Esophagus squamous epithelium (tissue), 5 donors: ENCODE data around the gene PKP3. TPM values are rescaled to one million over a fixed set of nuclear protein-coding genes. Genes with fewer than 3 reads are reported as not detected.

Experiments used
- DNase-seq: peaks from one replicate; lab custom pipeline; 2025; lab: John Stamatoyannopoulos, UW
- H3K27ac ChIP-seq, 4 donors: fragments of 200-600 bp; sonication (generic); one replicate each; pipeline ENCODE4 v1.5.1; 2016 to 2019; ENCODE audit warnings: mild to moderate bottlenecking in 1 of 4
- H3K27me3 ChIP-seq, 4 donors: fragments of 200-600 bp; sonication (generic); 1 replicate in 3 of 4; 2 replicates in 1 of 4; pipeline versions ENCODE4 v1.5.1 to v1.6.0; 2017 to 2021; ENCODE audit warnings: antibody characterized with exemption in 1 of 4
- H3K36me3 ChIP-seq, 3 donors: fragments of 200-600 bp; sonication (generic); one replicate each; pipeline ENCODE4 v1.5.1; 2016 to 2019
- H3K4me1 ChIP-seq, 3 donors: fragments of 200-600 bp; sonication (generic); one replicate each; pipeline ENCODE4 v1.5.1; 2017 to 2019
- H3K4me3 ChIP-seq, 4 donors: fragments of 200-600 bp; sonication (generic); 1 replicate in 3 of 4; 2 replicates in 1 of 4; pipeline ENCODE4 v1.5.1; 2016 to 2019; ENCODE audit warnings: mild to moderate bottlenecking in 2 of 4, moderate library complexity in 1 of 4
- H3K9me3 ChIP-seq, 3 donors: fragments of 200-600 bp; sonication (generic); one replicate each; pipeline ENCODE4 v1.5.1; 2016 to 2019
- POLR2A ChIP-seq, 4 donors: fragments of 450-650 bp; IDR thresholded peaks; one replicate each; pipeline ENCODE4 v1.6.1; 2017; ENCODE audit warnings: antibody characterized with exemption in 4 of 4, mild to moderate bottlenecking in 4 of 4, moderate library complexity in 3 of 4
- WGBS, 2 donors: methylation state at CpG; one replicate each; pipeline ENCODE4 v1.1.5; 2018; 5-methylcytosine and 5-hydroxymethylcytosine counted together
- intact Hi-C: fragments of 100-400 bp; cut with DNase I; formaldehyde crosslinking; loops from one replicate; pipeline ENCODE4 v1.15.0; 2022
- total RNA-seq, 4 donors: library from RNA; depleted of rRNA; stranded (reverse); fragments of >200 nt; gene quantifications; one replicate each; pipeline ENCODE4 v1.1.0, GENCODE V29; 2016
- TF ChIP-seq, protein P1 (sequence below), 6 experiments: fragments of 450-650 bp in 4 of 6; fragments of 200-600 bp in 2 of 6; sonication (generic) in 2 of 6; IDR thresholded peaks; one replicate each; pipeline ENCODE4 v1.5.1; 2016 to 2019; ENCODE audit warnings: antibody characterized with exemption in 6 of 6, mild to moderate bottlenecking in 4 of 6, moderate library complexity in 4 of 6
- donor health status: DM: yes; HTN: yes; CAD: no.

The PKP3 gene
- total RNA-seq, 4 donors from 2014 or later, result 314 to 1,016 (median 520) TPM

DNA sequence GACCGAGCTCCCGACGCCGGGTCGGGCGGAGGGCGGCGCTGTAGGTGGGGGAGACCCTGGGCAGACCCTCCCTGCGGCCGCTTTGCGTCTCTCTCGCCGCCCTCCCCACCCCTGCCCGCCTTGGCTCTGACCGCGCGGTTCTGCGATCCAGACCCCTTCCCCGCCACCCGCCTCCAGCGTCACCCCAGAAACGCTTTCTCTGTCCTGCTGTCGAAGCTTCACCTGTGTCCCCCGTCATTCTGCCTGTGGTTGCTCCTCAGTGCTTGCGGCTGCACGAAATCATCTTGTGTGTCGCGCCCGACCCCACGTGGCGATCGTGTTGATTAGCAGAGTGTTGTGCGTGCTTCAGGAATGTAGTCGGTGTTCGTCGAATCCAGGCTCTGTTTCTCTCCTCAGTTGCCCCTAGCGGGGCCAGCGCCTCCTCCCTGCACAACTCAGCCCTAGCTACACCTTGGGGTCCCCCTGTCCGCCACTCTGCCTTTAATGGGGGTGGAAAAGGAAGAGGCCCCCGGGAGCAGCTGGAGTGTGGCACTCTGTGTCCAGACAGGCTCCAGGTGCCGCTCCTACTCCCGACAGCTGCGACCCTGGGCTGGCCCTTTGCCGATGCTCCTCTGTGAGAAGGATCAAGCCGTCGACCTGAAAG lies 56.9 kb downstream of the PKP3 start:
- H3K27ac ChIP-seq, result peak overlapping the region; percentile 87 to 95 (median 92)
- no peaks in the 10 kb centered on the region for H3K27me3 ChIP-seq
- 0 to 19% methylated on average over 4 to 7 of the region's 46 CpGs for WGBS, 2 donors
- H3K4me1 ChIP-seq, result peaks cover 21 to 63% (median 26%) of the 10 kb centered on the region in 3 donors
- H3K9me3 ChIP-seq, result no peaks in the 10 kb centered on the region
- peak overlapping the region; percentile 66 to 100 (median 92) for H3K4me3 ChIP-seq
- H3K36me3 ChIP-seq, result peaks cover 0 to 31% (median 0%) of the 10 kb centered on the region in 3 donors
- DNase-seq, result peak; percentile 44
- no peak for TF ChIP-seq POLR2A (IDR thresholded peaks at IDR 0.05)
- TF ChIP-seq, protein P1, sequence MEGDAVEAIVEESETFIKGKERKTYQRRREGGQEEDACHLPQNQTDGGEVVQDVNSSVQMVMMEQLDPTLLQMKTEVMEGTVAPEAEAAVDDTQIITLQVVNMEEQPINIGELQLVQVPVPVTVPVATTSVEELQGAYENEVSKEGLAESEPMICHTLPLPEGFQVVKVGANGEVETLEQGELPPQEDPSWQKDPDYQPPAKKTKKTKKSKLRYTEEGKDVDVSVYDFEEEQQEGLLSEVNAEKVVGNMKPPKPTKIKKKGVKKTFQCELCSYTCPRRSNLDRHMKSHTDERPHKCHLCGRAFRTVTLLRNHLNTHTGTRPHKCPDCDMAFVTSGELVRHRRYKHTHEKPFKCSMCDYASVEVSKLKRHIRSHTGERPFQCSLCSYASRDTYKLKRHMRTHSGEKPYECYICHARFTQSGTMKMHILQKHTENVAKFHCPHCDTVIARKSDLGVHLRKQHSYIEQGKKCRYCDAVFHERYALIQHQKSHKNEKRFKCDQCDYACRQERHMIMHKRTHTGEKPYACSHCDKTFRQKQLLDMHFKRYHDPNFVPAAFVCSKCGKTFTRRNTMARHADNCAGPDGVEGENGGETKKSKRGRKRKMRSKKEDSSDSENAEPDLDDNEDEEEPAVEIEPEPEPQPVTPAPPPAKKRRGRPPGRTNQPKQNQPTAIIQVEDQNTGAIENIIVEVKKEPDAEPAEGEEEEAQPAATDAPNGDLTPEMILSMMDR (IDR thresholded peaks at IDR 0.05), result peak in 2 of 6 experiments; percentile 19 to 24
- intact Hi-C loops, result no loop called here

DNA sequence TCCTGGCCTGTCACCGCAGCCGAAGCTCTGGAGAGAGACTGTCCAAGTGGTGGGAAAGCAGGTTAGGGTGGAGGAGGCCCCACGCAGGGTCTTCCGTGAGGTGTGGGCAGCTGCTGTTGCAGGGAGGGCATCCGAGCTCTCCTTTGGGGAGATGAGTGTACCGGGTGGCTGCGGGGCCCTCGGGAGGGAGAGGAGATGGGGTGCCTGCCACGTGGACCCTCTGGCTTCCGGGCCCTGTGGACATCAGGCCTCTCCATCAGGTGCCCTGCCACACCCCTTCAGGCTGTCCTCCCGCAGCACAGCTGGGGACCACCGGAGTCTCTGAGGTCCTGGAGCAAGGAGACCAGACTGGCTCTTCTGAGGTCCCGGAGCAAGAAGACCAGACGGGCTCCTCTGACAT lies 57.7 kb downstream of the PKP3 start:
- intact Hi-C loops, result no loop called here

DNA sequence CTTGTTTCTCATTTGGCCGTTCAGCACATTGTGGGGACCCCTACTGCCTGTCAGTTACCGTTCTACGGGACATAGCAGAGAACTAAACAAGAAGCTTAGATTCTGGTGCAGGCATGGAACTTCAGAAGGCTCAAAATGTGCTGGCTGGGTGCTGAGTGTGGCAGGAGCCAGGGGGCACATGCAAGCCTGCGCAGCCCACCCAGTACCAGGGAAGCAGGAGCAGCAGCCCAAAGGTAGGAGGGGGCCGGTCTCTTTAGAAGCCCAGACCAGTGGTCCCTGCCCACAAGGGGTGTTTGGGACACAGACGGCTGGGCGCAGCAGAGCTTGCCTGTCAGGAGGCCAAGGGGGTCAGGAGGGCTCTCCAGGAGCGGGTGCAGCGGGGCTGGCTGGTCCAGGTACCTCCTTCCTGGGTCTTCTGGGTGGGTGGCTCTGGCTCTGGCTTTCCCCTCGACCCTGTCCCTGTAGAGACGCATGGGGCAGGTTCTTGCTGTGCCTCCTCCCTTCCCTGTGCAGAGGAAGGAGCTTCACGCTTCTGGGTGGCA lies 58.3 kb downstream of the PKP3 start:
- Histone ChIP-seq H3K4me3 (no peak overlapping the region), H3K9me3 (no peaks in the 10 kb centered on the region), H3K27ac (no peak overlapping the region), H3K27me3 (no peaks in the 10 kb centered on the region), H3K4me1 (peaks cover 21 to 50% (median 26%) of the 10 kb centered on the region in 3 donors), H3K36me3 (peaks cover 0 to 42% (median 0%) of the 10 kb centered on the region in 3 donors)
- WGBS, 2 donors, result 84 to 88% methylated on average over 3 to 8 of the region's 12 CpGs
- TF ChIP-seq, protein P1 (IDR thresholded peaks at IDR 0.05), result no peak
- TF ChIP-seq POLR2A (IDR thresholded peaks at IDR 0.05), result no peak
- no peak for DNase-seq
- intact Hi-C loops, result no loop called here

More for the DNA sequence above, 57.7 kb downstream of the PKP3 start:
- H3K4me3 ChIP-seq, result peak overlapping the region in 2 of 4 donors; percentile 91 to 100
- TF ChIP-seq, protein P1 (IDR thresholded peaks at IDR 0.05), result no peak
- no peak for TF ChIP-seq POLR2A (IDR thresholded peaks at IDR 0.05)
- no peaks in the 10 kb centered on the region for H3K9me3 ChIP-seq
- H3K36me3 ChIP-seq, result peaks cover 0 to 37% (median 0%) of the 10 kb centered on the region in 3 donors
- H3K27ac ChIP-seq, result peak overlapping the region in 1 of 4 donors; percentile 95
- WGBS, 2 donors, result 88 to 95% methylated on average over 8 to 11 of the region's 14 CpGs
- DNase-seq, result no peak
- H3K27me3 ChIP-seq, result no peaks in the 10 kb centered on the region
- peaks cover 21 to 55% (median 26%) of the 10 kb centered on the region in 3 donors for H3K4me1 ChIP-seq

DNA sequence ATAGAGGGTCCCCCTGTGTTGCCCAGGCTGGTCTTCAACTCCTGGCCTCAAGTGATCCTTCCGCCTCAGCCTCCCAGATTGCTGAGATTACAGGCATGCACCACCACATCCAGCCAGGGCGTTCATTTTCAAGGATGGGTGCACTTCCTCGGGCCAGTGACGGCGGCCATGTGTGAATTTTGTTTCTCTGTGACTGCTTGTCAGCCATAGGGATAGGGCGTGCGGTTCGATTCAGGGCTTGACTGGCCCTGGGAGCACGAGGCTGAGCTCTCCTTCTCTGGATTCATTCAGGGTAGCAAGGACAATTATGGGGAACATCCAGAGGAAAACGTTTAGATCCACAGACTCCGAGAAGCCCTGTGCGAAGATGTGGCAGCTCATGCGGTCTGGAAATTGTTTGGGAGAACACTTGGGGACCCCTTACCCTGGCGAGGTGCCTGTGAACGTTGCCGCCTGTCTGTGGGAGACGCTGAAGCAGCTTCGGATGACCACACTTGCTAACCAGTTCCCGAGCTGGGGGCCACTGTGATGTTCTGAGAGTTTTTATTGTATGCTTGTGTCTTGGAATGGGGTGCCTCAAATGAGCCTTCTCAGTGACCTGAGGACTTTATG lies 59.0 kb downstream of the PKP3 start:
- H3K4me1 ChIP-seq, result peaks cover 21 to 43% (median 26%) of the 10 kb centered on the region in 3 donors
- no peak for DNase-seq
- no peak overlapping the region for H3K4me3 ChIP-seq
- H3K27ac ChIP-seq, result no peak overlapping the region
- H3K36me3 ChIP-seq, result peaks cover 0 to 49% (median 0%) of the 10 kb centered on the region in 3 donors
- intact Hi-C loops, result no loop called here
- no peaks in the 10 kb centered on the region for H3K27me3 ChIP-seq
- 89 to 90% methylated on average over 11 of the region's 19 CpGs for WGBS, 2 donors
- TF ChIP-seq POLR2A (IDR thresholded peaks at IDR 0.05), result no peak
- TF ChIP-seq, protein P1 (IDR thresholded peaks at IDR 0.05), result no peak
- H3K9me3 ChIP-seq, result no peaks in the 10 kb centered on the region

DNA sequence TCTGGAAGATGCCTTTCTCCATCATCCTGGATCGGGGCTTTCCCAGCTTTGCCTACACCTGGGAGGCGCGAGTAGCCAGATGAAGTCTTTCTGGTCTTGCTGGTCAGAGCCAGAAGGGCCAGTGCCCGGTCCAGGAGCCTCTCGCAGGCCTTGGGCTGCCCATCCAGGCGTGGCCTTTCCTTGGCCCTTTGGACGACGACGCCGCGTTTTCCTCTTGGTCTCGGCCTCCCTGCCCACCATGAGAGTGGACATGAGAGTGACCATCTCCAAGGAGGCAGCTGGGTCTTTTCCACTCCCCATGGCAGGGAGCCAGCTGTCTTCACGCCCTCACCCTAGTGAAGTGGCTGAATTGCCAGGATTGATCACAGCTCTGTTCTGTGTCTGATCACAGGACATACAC lies 59.6 kb downstream of the PKP3 start:
- H3K4me3 ChIP-seq, result no peak overlapping the region
- peaks cover 0 to 49% (median 0%) of the 10 kb centered on the region in 3 donors for H3K36me3 ChIP-seq
- H3K4me1 ChIP-seq, result peaks cover 21 to 39% (median 24%) of the 10 kb centered on the region in 3 donors
- H3K9me3 ChIP-seq, result no peaks in the 10 kb centered on the region
- 96 to 100% methylated on average over 1 to 5 of the region's 13 CpGs for WGBS, 2 donors
- no peak overlapping the region for H3K27ac ChIP-seq
- no peak for TF ChIP-seq POLR2A (IDR thresholded peaks at IDR 0.05)
- TF ChIP-seq, protein P1 (IDR thresholded peaks at IDR 0.05), result no peak
- no peak for DNase-seq
- intact Hi-C loops, result no loop called here
- H3K27me3 ChIP-seq, result no peaks in the 10 kb centered on the region
